HG02642 (cell line): ENCODE data around the gene ACE.

Experiments used
- ATAC-seq: cut with Tn5 transposase; IDR thresholded peaks from one replicate; pipeline ENCODE4 v1.9.1; 2021; ENCODE audit warnings: mild to moderate bottlenecking; ENCODE audit not compliant: unreplicated experiment, poor library complexity

Gene ACE

GRCh38 chr17:63533433-63534077, 56.7 kb downstream of the ACE start:
- ATAC-seq = no peak

- no peak for ATAC-seq
Observed at GRCh38 chr17:63534078-63534570, 57.3 kb downstream of the ACE start.

GRCh38 chr17:63534816-63535455, 58.1 kb downstream of the ACE start:
- no peak for ATAC-seq

- no peak for ATAC-seq
Observed at GRCh38 chr17:63535640-63536039, 58.8 kb downstream of the ACE start.

GRCh38 chr17:63537001-63537400, 60.1 kb downstream of the ACE start:
- ATAC-seq = no peak

- no peak for ATAC-seq
Observed at GRCh38 chr17:63537991-63538692, 61.3 kb downstream of the ACE start.

- no peak for ATAC-seq
Observed at GRCh38 chr17:63538693-63539595, 62.1 kb downstream of the ACE start.

- ATAC-seq = no peak
Observed at GRCh38 chr17:63540590-63540989, 63.7 kb downstream of the ACE start.

GRCh38 chr17:63542218-63542545, 65.3 kb downstream of the ACE start:
- ATAC-seq = no peak

- no peak for ATAC-seq
Observed at GRCh38 chr17:63542942-63543821, 66.3 kb downstream of the ACE start.

- ATAC-seq = no peak
Observed at GRCh38 chr17:63543822-63544420, 67.1 kb downstream of the ACE start.

- ATAC-seq = no peak
Observed at GRCh38 chr17:63544467-63545301, 67.8 kb downstream of the ACE start.

- no peak for ATAC-seq
Observed at GRCh38 chr17:63546308-63547082, 69.6 kb downstream of the ACE start.

GRCh38 chr17:63547083-63547523, 70.2 kb downstream of the ACE start:
- ATAC-seq = no peak
